HCT116 (cell line): ENCODE measurements around the gene FBXL14. TPM values are rescaled to one million over a fixed set of nuclear protein-coding genes. Genes with fewer than 3 reads are reported as not detected.

ENCODE experiments used
- ATAC-seq: fragments of 200-7000 bp; cut with Tn5 transposase; 2 replicates; pipeline ENCODE4 v1.9.1; 2020; ENCODE audit warnings: mild to moderate bottlenecking, moderate library complexity
- BruUV-seq: library from RNA; stranded (reverse); fragments of 400-500 nt; replicated peaks from 2 replicates; lab custom pipeline; 2021; lab: Mats Ljungman, UMichigan
- CTCF ChIA-PET: fragments of 300-600 bp; sonication (Branson Sonifier 250); formaldehyde crosslinking; loops from one replicate; lab custom pipeline; 2021; ENCODE audit warnings: antibody characterized with exemption; lab: Charles Lee
- POLR2A ChIA-PET: fragments of 300-600, 350-600 bp; sonication (Branson Sonifier 250); formaldehyde crosslinking; loops from one replicate; lab custom pipeline; 2021; ENCODE audit warnings: antibody characterized with exemption; lab: Charles Lee
- RAD21 ChIA-PET, 2 experiments: fragments of 300-600 bp; sonication (Branson Sonifier 250); formaldehyde crosslinking; loops; one replicate each; lab custom pipeline; 2023; ENCODE audit warnings: low total read pairs in 2 of 2; ENCODE audit not compliant: uncharacterized antibody in 2 of 2, unreplicated experiment in 2 of 2, low non-redundant PET in 1 of 2; lab: Charles Lee
- DNase-seq: peaks from one replicate; pipeline ENCODE4 v3.0.0-alpha.2; 2010; ENCODE audit warnings: low read depth, low spot score
- H2AFZ ChIP-seq: fragments of 200-600 bp; shearing (Covaris generic), sonication (generic); 2 replicates; pipeline ENCODE4 v1.6.1; 2017; ENCODE audit warnings: low read depth, mixed run types, mixed read lengths, antibody characterized with exemption, low read length; ENCODE audit not compliant: poor library complexity, severe bottlenecking
- H3K27ac ChIP-seq: 2 replicates; pipeline ENCODE4 v1.5.1; 2012; ENCODE audit warnings: low read depth, low read length
- H3K27me3 ChIP-seq: fragments of 200-600 bp; sonication (generic); 2 replicates; pipeline ENCODE4 v1.6.1; 2016; ENCODE audit warnings: mixed run types, low read length, mixed read lengths; ENCODE audit not compliant: insufficient read depth
- H3K36me3 ChIP-seq, 2 experiments: fragments of 200-500 bp in 1 of 2; fragments of 200-600 bp in 1 of 2; sonication (Bioruptor generic) in 1 of 2; sonication (generic) in 1 of 2; 2 replicates each; pipeline versions ENCODE4 v1.5.1 to v1.6.1; 2014 to 2016; ENCODE audit warnings: low read length in 2 of 2, inconsistent platforms in 1 of 2, mixed read lengths in 1 of 2, mixed run types in 1 of 2; ENCODE audit not compliant: insufficient read depth in 2 of 2, control insufficient read depth in 1 of 2
- H3K4me1 ChIP-seq, 2 experiments: fragments of 200-600 bp in 1 of 2; sonication (generic) in 1 of 2; 2 replicates each; pipeline versions ENCODE4 v1.5.1 to v1.6.1; 2012 to 2017; ENCODE audit warnings: low read length in 2 of 2, inconsistent platforms in 1 of 2, mild to moderate bottlenecking in 1 of 2, mixed read lengths in 1 of 2, mixed run types in 1 of 2, moderate library complexity in 1 of 2; ENCODE audit not compliant: insufficient read depth in 2 of 2, control insufficient read depth in 1 of 2
- H3K4me2 ChIP-seq: fragments of 200-600 bp; sonication (generic); 2 replicates; pipeline ENCODE4 v1.6.1; 2017; ENCODE audit warnings: mixed run types, low read length, mixed read lengths
- H3K4me3 ChIP-seq, 2 experiments: fragments of 200-600 bp in 1 of 2; sonication (generic) in 1 of 2; replicated peaks in 1 of 2; 2 replicates each; pipeline ENCODE4 v1.5.1; 2011 to 2016; ENCODE audit warnings: low read length in 2 of 2, control low read depth in 1 of 2, low read depth in 1 of 2, mild to moderate bottlenecking in 1 of 2, mixed read lengths in 1 of 2, mixed run types in 1 of 2
- H3K79me2 ChIP-seq: fragments of 200-600 bp; sonication (generic); 2 replicates; pipeline ENCODE4 v1.6.1; 2017; ENCODE audit warnings: mild to moderate bottlenecking, mixed run types, low read length, moderate library complexity, mixed read lengths; ENCODE audit not compliant: insufficient read depth
- H3K9ac ChIP-seq: fragments of 200-600 bp; sonication (generic); 2 replicates; pipeline ENCODE4 v1.6.1; 2016; ENCODE audit warnings: low read length, mixed read lengths
- H3K9me2 ChIP-seq: fragments of 200-600 bp; sonication (generic), shearing (Covaris generic); 2 replicates; pipeline ENCODE4 v1.6.1; 2017; ENCODE audit warnings: mixed run types, mild to moderate bottlenecking, moderate library complexity; ENCODE audit not compliant: insufficient read depth
- H3K9me3 ChIP-seq, 2 experiments: fragments of 200-500 bp in 1 of 2; fragments of 200-600 bp in 1 of 2; sonication (Bioruptor generic) in 1 of 2; sonication (generic) in 1 of 2; 2 replicates each; pipeline ENCODE4 v1.6.1; 2014 to 2017; ENCODE audit warnings: low read length in 2 of 2, mixed read lengths in 2 of 2, inconsistent platforms in 1 of 2, low read depth in 1 of 2, mild to moderate bottlenecking in 1 of 2, mixed run types in 1 of 2, moderate library complexity in 1 of 2; ENCODE audit not compliant: control insufficient read depth in 1 of 2, insufficient read depth in 1 of 2
- H4K20me1 ChIP-seq: fragments of 200-600 bp; sonication (generic), shearing (Covaris generic); 2 replicates; pipeline ENCODE4 v1.6.1; 2017; ENCODE audit warnings: mixed run types, mild to moderate bottlenecking, moderate library complexity; ENCODE audit not compliant: insufficient read depth
- CBX3 ChIP-seq: IDR thresholded peaks from 2 replicates; pipeline ENCODE4 v1.6.1; 2012; ENCODE audit warnings: low read depth
- CEBPB ChIP-seq: IDR thresholded peaks from 2 replicates; pipeline ENCODE4 v1.6.1; 2012; ENCODE audit warnings: low read depth
- EGR1 ChIP-seq: IDR thresholded peaks from 2 replicates; pipeline ENCODE4 v1.6.1; 2012; ENCODE audit warnings: low read depth
- ELF1 ChIP-seq: IDR thresholded peaks from 2 replicates; pipeline ENCODE4 v1.6.1; 2012; ENCODE audit warnings: low read depth, borderline replicate concordance
- JUND ChIP-seq: IDR thresholded peaks from 2 replicates; pipeline ENCODE4 v1.6.1; 2012
- POLR2A ChIP-seq: IDR thresholded peaks from 2 replicates; pipeline ENCODE4 v1.7.0; 2011; ENCODE audit warnings: borderline replicate concordance; ENCODE audit not compliant: insufficient read depth, insufficient read length; ENCODE audit errors: extremely low read depth
- POLR2AphosphoS5 ChIP-seq: IDR thresholded peaks from 2 replicates; pipeline ENCODE4 v1.6.1; 2011; ENCODE audit warnings: mild to moderate bottlenecking, low read depth, low read length, moderate library complexity
- SIN3A ChIP-seq: IDR thresholded peaks from 2 replicates; pipeline ENCODE4 v1.6.1; 2012; ENCODE audit warnings: low read depth
- SP1 ChIP-seq: IDR thresholded peaks from 2 replicates; pipeline ENCODE4 v1.6.1; 2012; ENCODE audit warnings: low read depth
- SRF ChIP-seq: IDR thresholded peaks from 2 replicates; pipeline ENCODE4 v1.6.1; 2012; ENCODE audit warnings: low read depth
- TCF7L2 ChIP-seq: IDR thresholded peaks from 2 replicates; pipeline ENCODE4 v1.7.0; 2011; ENCODE audit warnings: borderline replicate concordance, inconsistent platforms; ENCODE audit not compliant: insufficient read depth, insufficient read length; ENCODE audit errors: extremely low read depth
- YY1 ChIP-seq: IDR thresholded peaks from 2 replicates; pipeline ENCODE4 v1.6.1; 2011; ENCODE audit warnings: low read length, low read depth, moderate library complexity, mild to moderate bottlenecking; ENCODE audit not compliant: insufficient replicate concordance; ENCODE audit errors: extremely low read depth
- ZFX ChIP-seq: fragments of 450-650 bp; IDR thresholded peaks from 2 replicates; pipeline ENCODE4 v1.6.1; 2017
- ZNF274 ChIP-seq: fragments of 200-500 bp; sonication (Bioruptor generic); IDR thresholded peaks from 2 replicates; pipeline ENCODE4 v1.6.1; 2014; ENCODE audit warnings: mild to moderate bottlenecking, low read depth, low read length, inconsistent platforms
- intact Hi-C: fragments of 100-400 bp; cut with micrococcal nuclease; formaldehyde crosslinking; loops from 2 replicates; pipeline ENCODE4 v1.10.0; 2022
- total RNA-seq: library from RNA; stranded (reverse); gene quantifications from one replicate; pipeline ENCODE4 v1.2.1, GENCODE V29; 2021; ENCODE audit not compliant: unreplicated experiment
- TF ChIP-seq, protein P1 (sequence below): IDR thresholded peaks from 2 replicates; pipeline ENCODE4 v1.6.1; 2012; ENCODE audit warnings: low read depth
- TF ChIP-seq, protein P2 (sequence below), 3 experiments: fragments of 200-600 bp in 1 of 3; sonication (generic) in 1 of 3; IDR thresholded peaks in 2 of 3; conservative IDR thresholded peaks in 1 of 3; 2 replicates each; pipeline ENCODE4 v1.5.1; 2012 to 2017; ENCODE audit warnings: low read depth in 2 of 3, low read length in 2 of 3, antibody characterized with exemption in 1 of 3, borderline replicate concordance in 1 of 3, control low read depth in 1 of 3, mild to moderate bottlenecking in 1 of 3, mixed read lengths in 1 of 3, mixed run types in 1 of 3, moderate library complexity in 1 of 3; ENCODE audit not compliant: insufficient read depth in 1 of 3
- TF ChIP-seq, protein P3 (sequence below): IDR thresholded peaks from 2 replicates; pipeline ENCODE4 v1.6.1; 2011; ENCODE audit warnings: mild to moderate bottlenecking, low read length, moderate library complexity; ENCODE audit not compliant: insufficient replicate concordance; ENCODE audit errors: extremely low read depth
- TF ChIP-seq, protein P4 (sequence below): IDR thresholded peaks from 2 replicates; pipeline ENCODE4 v1.6.1; 2012
- TF ChIP-seq, protein P5 (sequence below): IDR thresholded peaks from 2 replicates; pipeline ENCODE4 v1.6.1; 2012

Gene FBXL14
- total RNA-seq, 1 experiment from 2014 or later, result 19.0 TPM

DNA sequence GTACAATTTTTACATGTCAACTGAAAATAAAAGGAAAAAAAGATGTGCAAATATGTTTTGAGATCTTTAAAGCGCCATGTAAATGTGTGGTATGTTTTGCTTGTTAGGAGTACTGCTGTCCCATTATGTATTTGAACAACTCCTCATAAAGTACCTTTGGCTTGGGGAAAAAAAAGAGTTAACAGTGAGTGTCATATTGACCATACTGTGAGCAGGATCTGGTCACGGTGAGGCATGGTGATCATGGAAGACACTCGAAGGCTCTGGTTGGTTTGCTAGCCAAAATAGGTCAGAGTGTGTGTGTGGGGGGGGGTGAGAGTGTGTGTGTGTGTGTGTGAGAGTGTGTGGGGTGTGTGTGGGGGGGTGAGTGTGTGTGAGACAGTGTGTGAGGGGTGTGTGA is 10.1 kb upstream of the FBXL14 start:
- POLR2A ChIA-PET, result no interaction called here
- Histone ChIP-seq H3K27ac (no peak overlapping the region), H3K4me1 (peaks cover 8 to 22% of the 10 kb centered on the region in 2 experiments), H3K27me3 (no peaks in the 10 kb centered on the region), H3K9me2 (no peaks in the 10 kb centered on the region), H3K79me2 (no peaks in the 10 kb centered on the region), H3K9ac (no peak overlapping the region), H3K4me2 (no peak overlapping the region), H2AFZ (no peak overlapping the region), H3K36me3 (no peaks in the 10 kb centered on the region), H4K20me1 (no peaks in the 10 kb centered on the region), H3K4me3 (no peak overlapping the region), H3K9me3 (no peaks in the 10 kb centered on the region)
- ATAC-seq, result no peak
- RAD21 ChIA-PET, result interaction anchor here (0.6 to 1.6 kb wide), 3 partner anchors 487 to 502 kb away, joined by 5 to 7 read pairs (median 7); no protein-coding TSS in a partner anchor
- CTCF ChIA-PET, result interaction anchor here (1.0 to 2.0 kb wide), 5 partner anchors 9 to 486 kb away, joined by 3 to 22 read pairs (median 4); partner anchors contain the start of gene WNT5B
- TF ChIP-seq TCF7L2 (no peak), SRF (no peak), EGR1 (no peak), POLR2A (no peak), ZNF274 (no peak), JUND (no peak), CEBPB (no peak), SP1 (no peak), SIN3A (no peak), POLR2AphosphoS5 (no peak), ELF1 (no peak), ZFX (no peak), CBX3 (no peak), YY1 (no peak)
- TF ChIP-seq, protein P1, sequence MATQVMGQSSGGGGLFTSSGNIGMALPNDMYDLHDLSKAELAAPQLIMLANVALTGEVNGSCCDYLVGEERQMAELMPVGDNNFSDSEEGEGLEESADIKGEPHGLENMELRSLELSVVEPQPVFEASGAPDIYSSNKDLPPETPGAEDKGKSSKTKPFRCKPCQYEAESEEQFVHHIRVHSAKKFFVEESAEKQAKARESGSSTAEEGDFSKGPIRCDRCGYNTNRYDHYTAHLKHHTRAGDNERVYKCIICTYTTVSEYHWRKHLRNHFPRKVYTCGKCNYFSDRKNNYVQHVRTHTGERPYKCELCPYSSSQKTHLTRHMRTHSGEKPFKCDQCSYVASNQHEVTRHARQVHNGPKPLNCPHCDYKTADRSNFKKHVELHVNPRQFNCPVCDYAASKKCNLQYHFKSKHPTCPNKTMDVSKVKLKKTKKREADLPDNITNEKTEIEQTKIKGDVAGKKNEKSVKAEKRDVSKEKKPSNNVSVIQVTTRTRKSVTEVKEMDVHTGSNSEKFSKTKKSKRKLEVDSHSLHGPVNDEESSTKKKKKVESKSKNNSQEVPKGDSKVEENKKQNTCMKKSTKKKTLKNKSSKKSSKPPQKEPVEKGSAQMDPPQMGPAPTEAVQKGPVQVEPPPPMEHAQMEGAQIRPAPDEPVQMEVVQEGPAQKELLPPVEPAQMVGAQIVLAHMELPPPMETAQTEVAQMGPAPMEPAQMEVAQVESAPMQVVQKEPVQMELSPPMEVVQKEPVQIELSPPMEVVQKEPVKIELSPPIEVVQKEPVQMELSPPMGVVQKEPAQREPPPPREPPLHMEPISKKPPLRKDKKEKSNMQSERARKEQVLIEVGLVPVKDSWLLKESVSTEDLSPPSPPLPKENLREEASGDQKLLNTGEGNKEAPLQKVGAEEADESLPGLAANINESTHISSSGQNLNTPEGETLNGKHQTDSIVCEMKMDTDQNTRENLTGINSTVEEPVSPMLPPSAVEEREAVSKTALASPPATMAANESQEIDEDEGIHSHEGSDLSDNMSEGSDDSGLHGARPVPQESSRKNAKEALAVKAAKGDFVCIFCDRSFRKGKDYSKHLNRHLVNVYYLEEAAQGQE, result no peak
- TF ChIP-seq, protein P2, sequence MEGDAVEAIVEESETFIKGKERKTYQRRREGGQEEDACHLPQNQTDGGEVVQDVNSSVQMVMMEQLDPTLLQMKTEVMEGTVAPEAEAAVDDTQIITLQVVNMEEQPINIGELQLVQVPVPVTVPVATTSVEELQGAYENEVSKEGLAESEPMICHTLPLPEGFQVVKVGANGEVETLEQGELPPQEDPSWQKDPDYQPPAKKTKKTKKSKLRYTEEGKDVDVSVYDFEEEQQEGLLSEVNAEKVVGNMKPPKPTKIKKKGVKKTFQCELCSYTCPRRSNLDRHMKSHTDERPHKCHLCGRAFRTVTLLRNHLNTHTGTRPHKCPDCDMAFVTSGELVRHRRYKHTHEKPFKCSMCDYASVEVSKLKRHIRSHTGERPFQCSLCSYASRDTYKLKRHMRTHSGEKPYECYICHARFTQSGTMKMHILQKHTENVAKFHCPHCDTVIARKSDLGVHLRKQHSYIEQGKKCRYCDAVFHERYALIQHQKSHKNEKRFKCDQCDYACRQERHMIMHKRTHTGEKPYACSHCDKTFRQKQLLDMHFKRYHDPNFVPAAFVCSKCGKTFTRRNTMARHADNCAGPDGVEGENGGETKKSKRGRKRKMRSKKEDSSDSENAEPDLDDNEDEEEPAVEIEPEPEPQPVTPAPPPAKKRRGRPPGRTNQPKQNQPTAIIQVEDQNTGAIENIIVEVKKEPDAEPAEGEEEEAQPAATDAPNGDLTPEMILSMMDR (IDR thresholded peaks at IDR 0.05 in 2 of 3, conservative IDR thresholded peaks at IDR 0.05 in 1 of 3; ENCODE audit: borderline replicate concordance in 1 of 3, insufficient read depth in 1 of 3, low read depth in 2 of 3, low read length in 2 of 3), result no peak
- TF ChIP-seq, protein P3, sequence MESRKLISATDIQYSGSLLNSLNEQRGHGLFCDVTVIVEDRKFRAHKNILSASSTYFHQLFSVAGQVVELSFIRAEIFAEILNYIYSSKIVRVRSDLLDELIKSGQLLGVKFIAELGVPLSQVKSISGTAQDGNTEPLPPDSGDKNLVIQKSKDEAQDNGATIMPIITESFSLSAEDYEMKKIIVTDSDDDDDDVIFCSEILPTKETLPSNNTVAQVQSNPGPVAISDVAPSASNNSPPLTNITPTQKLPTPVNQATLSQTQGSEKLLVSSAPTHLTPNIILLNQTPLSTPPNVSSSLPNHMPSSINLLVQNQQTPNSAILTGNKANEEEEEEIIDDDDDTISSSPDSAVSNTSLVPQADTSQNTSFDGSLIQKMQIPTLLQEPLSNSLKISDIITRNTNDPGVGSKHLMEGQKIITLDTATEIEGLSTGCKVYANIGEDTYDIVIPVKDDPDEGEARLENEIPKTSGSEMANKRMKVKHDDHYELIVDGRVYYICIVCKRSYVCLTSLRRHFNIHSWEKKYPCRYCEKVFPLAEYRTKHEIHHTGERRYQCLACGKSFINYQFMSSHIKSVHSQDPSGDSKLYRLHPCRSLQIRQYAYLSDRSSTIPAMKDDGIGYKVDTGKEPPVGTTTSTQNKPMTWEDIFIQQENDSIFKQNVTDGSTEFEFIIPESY, result no peak
- TF ChIP-seq, protein P4, sequence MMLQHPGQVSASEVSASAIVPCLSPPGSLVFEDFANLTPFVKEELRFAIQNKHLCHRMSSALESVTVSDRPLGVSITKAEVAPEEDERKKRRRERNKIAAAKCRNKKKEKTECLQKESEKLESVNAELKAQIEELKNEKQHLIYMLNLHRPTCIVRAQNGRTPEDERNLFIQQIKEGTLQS, result no peak
- TF ChIP-seq, protein P5, sequence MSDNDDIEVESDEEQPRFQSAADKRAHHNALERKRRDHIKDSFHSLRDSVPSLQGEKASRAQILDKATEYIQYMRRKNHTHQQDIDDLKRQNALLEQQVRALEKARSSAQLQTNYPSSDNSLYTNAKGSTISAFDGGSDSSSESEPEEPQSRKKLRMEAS, result no peak
- BruUV-seq, result no TSS peak
- no peak for DNase-seq
- intact Hi-C loops, result loop anchor here (2.0 kb wide), 1 partner anchor 1034 kb away; no protein-coding TSS in a partner anchor
